MV-4-11 (cell line): Measurements from ENCODE around the gene BRD3OS.

Experiments
- DNase-seq: peaks from one replicate; lab custom pipeline; 2025; lab: John Stamatoyannopoulos, UW

Gene BRD3OS

GRCh38 chr9:134024828-134025605 lies at the start of gene BRD3OS:
Gene BRD3OS, plus strand, starts transcription at chr9:134025481. Its CDS starts 1,267 bp downstream, at chr9:134026748.
- DNase-seq = peak; percentile 95

GRCh38 chr9:133975511-133975910 lies 49.8 kb upstream of the BRD3OS start:
- DNase-seq = no peak

GRCh38 chr9:133976191-133976861 lies 49.0 kb upstream of the BRD3OS start:
- DNase-seq = no peak

GRCh38 chr9:133976887-133977286 lies 48.4 kb upstream of the BRD3OS start:
- DNase-seq = no peak

- no peak for DNase-seq
These were observed 47.7 kb upstream of the BRD3OS start for GRCh38 chr9:133977421-133978201.

GRCh38 chr9:133978226-133978898 lies 46.9 kb upstream of the BRD3OS start:
- no peak for DNase-seq

- no peak for DNase-seq
These were observed 46.4 kb upstream of the BRD3OS start for GRCh38 chr9:133978899-133979272.

- no peak for DNase-seq
These were observed 45.9 kb upstream of the BRD3OS start for GRCh38 chr9:133979273-133979920.

GRCh38 chr9:133979921-133980863 lies 45.1 kb upstream of the BRD3OS start:
- DNase-seq = no peak

- no peak for DNase-seq
These were observed 44.3 kb upstream of the BRD3OS start for GRCh38 chr9:133980864-133981588.

- DNase-seq = no peak
These were observed 43.7 kb upstream of the BRD3OS start for GRCh38 chr9:133981589-133981957.

- no peak for DNase-seq
These were observed 43.2 kb upstream of the BRD3OS start for GRCh38 chr9:133981958-133982681.

GRCh38 chr9:133982971-133983720 lies 42.1 kb upstream of the BRD3OS start:
- DNase-seq = no peak

- DNase-seq = no peak
These were observed 39.2 kb upstream of the BRD3OS start for GRCh38 chr9:133986061-133986460.

GRCh38 chr9:133986774-133987445 lies 38.4 kb upstream of the BRD3OS start:
- no peak for DNase-seq

GRCh38 chr9:133987446-133987788 lies 37.9 kb upstream of the BRD3OS start:
- no peak for DNase-seq

- DNase-seq = no peak
These were observed 37.2 kb upstream of the BRD3OS start for GRCh38 chr9:133987946-133988665.
